Renal cortical epithelial cell (primary cell): ENCODE data around the gene MYO7A. TPM values are rescaled to one million over a fixed set of nuclear protein-coding genes. Genes with fewer than 3 reads are reported as not detected.

Experiments used
- DNase-seq: peaks from one replicate; pipeline ENCODE4 v3.0.0-alpha.2; 2011; ENCODE audit warnings: low read depth
- total RNA-seq: library from RNA; depleted of rRNA; stranded (reverse); fragments of >200 nt; gene quantifications from 2 replicates; pipeline ENCODE4 v1.2.3, GENCODE V29; 2014

Gene MYO7A
- total RNA-seq, 1 donor from 2014 or later: 1.2 TPM

- DNase-seq: no peak
These were observed 16.1 kb upstream of the MYO7A start for GRCh38 chr11:77111946-77112345.

DNA sequence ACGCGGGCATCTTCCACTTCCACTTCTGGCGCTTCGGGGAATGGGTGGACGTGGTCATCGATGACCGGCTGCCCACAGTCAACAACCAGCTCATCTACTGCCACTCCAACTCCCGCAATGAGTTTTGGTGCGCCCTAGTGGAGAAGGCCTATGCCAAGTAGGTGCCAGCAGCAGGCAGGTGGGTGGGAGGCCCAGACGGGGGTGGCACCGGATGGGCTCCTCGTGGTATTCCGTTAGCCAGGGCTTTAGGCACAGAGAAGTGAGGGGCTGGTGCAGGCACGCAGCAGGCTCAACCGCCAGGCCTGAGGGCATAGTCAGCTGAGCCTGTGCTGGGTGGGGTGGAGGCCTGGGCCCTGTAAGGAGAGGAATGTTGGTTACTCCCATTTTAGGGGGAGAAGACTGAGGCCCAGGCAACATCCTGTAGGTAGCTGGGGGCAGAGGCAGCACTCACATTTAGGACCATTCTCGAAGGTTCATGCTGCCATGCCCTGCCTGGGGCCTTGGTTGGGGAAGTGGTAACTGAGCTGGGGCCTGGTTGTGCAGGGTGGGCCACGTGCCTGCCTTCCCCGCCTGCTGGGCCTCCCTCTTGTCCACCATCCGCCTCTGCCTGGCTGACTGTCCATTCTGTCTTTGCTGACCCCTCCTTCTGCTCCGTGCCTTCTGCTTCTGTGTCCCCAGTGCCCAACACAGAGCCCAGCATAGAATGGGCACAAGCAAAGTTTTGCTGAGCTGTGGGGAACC is 15.2 kb upstream of the MYO7A start:
- DNase-seq: no peak

DNA sequence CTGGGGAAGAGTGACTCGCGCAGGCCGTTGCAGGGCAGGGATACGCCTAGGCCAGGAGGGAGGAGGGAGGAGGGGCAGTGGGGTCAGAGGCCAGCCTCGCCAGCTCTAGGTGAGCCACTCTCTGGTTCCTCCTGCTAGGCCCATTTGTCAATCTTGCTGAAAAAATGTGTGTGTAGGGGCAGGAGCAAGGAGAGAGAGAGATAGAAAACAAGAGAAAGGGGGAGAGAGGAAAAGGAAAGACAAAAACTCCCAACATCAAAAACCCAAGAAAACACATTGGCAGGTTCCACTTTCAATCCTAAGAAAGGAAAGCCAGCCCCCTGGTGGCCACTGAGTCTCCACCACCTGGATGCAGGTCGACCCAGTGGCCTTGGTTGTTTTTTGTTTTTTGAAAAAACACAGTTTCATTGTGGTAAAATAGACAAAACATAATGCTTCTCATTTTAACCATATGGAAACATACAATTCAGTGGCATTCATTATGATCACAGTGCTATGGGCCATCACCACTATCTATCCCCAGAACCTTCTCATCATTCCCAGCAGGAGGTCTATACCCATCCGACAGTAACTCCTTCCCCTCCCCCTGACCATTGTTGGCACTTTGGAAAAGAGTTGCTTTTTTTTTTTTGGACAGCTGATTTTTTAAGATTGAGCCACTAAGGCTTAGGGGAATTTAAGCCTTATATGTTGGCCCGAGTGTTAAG is 14.5 kb upstream of the MYO7A start:
- DNase-seq: no peak

DNA sequence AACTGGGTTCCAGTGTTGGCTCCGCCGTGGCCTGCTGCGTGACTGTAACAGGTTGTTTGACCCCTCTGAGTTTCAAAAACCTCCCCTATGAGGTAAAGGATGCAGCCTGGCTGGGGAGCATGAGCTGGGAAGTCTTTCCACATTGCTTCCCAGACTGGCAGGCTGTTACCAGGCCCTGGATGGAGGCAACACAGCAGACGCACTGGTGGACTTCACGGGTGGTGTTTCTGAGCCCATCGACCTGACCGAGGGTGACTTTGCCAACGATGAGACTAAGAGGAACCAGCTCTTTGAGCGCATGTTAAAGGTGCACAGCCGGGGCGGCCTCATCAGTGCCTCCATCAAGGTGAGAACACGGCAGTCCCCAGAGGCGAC is 14.0 kb upstream of the MYO7A start:
- no peak for DNase-seq

DNA sequence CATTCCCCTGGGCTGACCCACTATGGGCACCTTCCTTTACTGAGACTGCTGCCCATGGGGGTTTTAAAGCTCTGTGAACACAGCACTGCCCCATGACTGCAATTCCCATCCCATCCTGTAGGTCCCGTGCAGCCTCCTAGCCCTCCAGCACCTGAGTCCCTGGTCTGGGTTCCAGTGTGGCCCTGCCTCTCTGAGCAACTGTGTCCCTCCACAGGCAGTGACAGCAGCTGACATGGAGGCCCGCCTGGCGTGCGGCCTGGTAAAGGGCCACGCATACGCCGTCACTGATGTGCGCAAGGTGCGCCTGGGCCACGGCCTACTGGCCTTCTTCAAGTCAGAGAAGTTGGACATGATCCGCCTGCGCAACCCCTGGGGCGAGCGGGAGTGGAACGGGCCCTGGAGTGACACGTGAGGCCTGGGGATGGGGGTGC is 12.8 kb upstream of the MYO7A start:
- no peak for DNase-seq

- no peak for DNase-seq
These were observed 12.1 kb upstream of the MYO7A start for GRCh38 chr11:77115956-77116355.

GRCh38 chr11:77117492-77117891 is 10.6 kb upstream of the MYO7A start:
- DNase-seq: no peak

GRCh38 chr11:77118086-77118485 is 10.0 kb upstream of the MYO7A start:
- no peak for DNase-seq

GRCh38 chr11:77118971-77119370 is 9.1 kb upstream of the MYO7A start:
- DNase-seq: no peak

DNA sequence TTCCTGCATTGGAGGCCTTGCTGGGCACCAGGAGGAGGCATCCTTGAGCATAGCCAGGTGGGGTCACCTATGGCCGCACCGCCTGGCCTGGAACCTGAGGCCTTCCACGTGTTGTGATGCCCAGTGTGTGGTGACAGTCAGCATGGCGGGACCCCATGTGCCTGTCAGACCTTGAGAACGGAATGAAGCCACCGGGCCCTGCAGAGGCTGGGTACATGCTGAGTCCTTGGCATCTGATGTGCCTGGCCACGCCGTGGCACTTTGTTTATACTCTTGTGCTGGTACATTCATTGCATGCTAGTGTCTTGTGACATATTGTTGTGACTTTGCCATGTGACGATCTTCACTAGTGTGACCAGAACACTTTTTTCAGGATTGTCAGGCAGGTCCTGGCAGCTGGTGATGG is 8.5 kb upstream of the MYO7A start:
- DNase-seq: no peak

DNA sequence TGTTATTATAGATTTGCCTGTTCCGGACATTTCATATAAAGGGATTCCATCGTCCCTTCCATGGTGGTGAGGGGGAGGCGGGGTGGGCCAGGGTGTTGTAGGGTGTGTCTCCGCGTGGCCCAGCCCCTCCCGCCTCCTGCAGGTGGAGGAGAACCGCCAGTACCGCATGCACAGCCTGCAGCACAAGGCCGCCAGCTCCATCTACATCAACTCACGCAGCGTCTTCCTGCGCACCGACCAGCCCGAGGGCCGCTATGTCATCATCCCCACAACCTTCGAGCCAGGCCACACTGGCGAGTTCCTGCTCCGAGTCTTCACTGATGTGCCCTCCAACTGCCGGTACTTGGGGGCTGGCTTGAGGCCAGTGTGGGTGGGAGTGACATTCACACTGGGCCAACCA is 7.5 kb upstream of the MYO7A start:
- no peak for DNase-seq

- DNase-seq: no peak
These were observed 6.9 kb upstream of the MYO7A start for GRCh38 chr11:77121096-77121640.

GRCh38 chr11:77121876-77122575 is 6.0 kb upstream of the MYO7A start:
- no peak for DNase-seq

DNA sequence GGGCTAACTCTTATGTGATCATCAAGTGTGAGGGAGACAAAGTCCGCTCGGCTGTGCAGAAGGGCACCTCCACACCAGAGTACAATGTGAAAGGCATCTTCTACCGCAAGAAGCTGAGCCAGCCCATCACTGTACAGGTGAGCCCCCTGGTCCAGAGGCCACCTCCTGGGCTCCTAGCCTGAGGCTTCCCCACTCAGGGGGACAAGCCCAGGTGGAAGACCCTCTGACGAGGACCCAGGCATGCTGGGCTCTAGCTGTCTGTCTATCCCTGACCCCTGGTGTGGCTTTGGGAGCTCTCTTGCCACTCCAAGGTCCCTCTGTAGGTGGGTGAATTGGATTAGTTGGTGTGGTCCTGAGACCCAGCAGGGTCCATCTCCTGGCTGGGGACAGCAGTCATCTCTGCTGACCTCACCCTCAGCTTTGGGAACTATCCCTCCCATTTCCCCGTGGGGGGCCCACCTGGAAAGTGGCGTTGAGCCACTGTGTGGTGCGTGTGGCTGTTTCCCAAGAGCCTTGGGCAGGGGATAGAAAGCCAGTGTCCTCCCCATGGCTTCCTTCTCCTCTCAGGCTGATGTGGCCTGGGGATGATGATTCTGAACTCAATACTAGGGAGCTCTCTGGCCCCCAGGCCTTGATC is 5.4 kb upstream of the MYO7A start:
- DNase-seq: no peak

GRCh38 chr11:77123591-77123990 is 4.5 kb upstream of the MYO7A start:
- no peak for DNase-seq

DNA sequence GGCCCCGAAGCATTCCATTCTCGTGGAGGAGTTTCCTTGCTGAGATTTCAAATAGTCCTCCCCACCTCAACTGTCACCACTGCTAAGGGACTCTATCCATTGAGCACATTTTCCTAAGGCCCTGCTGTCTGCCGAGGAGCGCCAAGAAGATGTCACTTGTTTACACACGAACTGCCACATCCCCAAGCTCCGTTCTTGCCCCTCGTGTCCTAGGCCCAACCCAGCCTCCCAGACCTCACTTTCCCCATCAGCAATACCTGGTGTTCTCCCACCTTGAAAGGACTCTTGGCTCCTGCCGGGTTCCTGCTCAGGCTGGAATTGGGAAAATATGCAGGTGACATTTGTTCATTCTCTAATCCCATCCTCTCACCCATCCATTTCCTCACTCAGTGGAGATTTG is 4.0 kb upstream of the MYO7A start:
- no peak for DNase-seq

- no peak for DNase-seq
These were observed 3.6 kb upstream of the MYO7A start for GRCh38 chr11:77124488-77124887.

- DNase-seq: no peak
These were observed 2.9 kb upstream of the MYO7A start for GRCh38 chr11:77125191-77125590.

DNA sequence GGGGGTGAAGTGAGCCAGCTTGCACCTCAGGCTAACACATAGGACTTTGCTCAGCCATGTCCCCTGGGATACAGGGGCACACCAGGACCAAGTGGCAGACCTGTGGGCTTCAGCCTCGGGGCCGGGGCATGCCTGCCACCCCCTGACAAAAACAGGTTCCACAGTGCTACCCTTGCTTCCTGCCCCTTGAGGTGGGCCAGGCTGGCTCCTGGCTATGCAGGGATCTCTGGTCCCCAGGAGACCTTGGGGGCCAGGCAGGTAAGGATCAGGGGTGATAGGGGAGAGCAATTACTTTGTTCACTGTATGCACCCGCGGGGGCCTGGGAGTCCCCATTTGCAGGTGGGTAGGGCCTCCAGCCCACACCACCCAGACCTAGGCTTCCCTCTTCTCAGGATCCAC is 2.4 kb upstream of the MYO7A start:
- DNase-seq: no peak

- no peak for DNase-seq
These were observed 1.8 kb upstream of the MYO7A start for GRCh38 chr11:77126156-77126775.

DNA sequence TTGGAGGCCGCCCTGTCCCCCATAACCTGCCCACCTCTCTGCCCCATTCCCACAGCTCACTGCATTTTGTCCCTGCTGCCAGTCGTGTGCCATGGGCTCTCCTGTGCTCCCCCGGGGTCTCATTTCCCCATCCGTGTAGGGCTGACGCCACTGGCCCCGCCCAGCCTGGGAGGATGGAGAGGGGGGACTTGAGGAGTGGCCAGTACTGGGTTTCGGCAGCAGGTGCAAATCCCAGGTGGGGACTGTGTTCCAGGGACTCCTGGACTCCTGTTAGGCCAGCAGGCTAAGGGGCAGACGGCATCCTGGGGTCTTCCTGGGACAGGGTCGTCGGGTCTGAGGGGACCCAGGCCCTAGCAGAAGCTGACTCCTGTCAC is 1.2 kb upstream of the MYO7A start:
- DNase-seq: no peak
